HCT116 (cell line): ENCODE data around the gene STIM2. TPM values are rescaled to one million over a fixed set of nuclear protein-coding genes. Genes with fewer than 3 reads are reported as not detected.

Experiments used
- ATAC-seq: fragments of 200-7000 bp; cut with Tn5 transposase; 2 replicates; pipeline ENCODE4 v1.9.1; 2020; ENCODE audit warnings: mild to moderate bottlenecking, moderate library complexity
- BruUV-seq: library from RNA; stranded (reverse); fragments of 400-500 nt; replicated peaks from 2 replicates; lab custom pipeline; 2021; lab: Mats Ljungman, UMichigan
- CTCF ChIA-PET: fragments of 300-600 bp; sonication (Branson Sonifier 250); formaldehyde crosslinking; loops from one replicate; lab custom pipeline; 2021; ENCODE audit warnings: antibody characterized with exemption; lab: Charles Lee
- POLR2A ChIA-PET: fragments of 300-600, 350-600 bp; sonication (Branson Sonifier 250); formaldehyde crosslinking; loops from one replicate; lab custom pipeline; 2021; ENCODE audit warnings: antibody characterized with exemption; lab: Charles Lee
- RAD21 ChIA-PET, 2 experiments: fragments of 300-600 bp; sonication (Branson Sonifier 250); formaldehyde crosslinking; loops; one replicate each; lab custom pipeline; 2023; ENCODE audit warnings: low total read pairs in 2 of 2; ENCODE audit not compliant: uncharacterized antibody in 2 of 2, unreplicated experiment in 2 of 2, low non-redundant PET in 1 of 2; lab: Charles Lee
- DNase-seq: peaks from one replicate; pipeline ENCODE4 v3.0.0-alpha.2; 2010; ENCODE audit warnings: low read depth, low spot score
- H2AFZ ChIP-seq: fragments of 200-600 bp; shearing (Covaris generic), sonication (generic); 2 replicates; pipeline ENCODE4 v1.6.1; 2017; ENCODE audit warnings: low read depth, mixed run types, mixed read lengths, antibody characterized with exemption, low read length; ENCODE audit not compliant: poor library complexity, severe bottlenecking
- H3K27ac ChIP-seq: 2 replicates; pipeline ENCODE4 v1.5.1; 2012; ENCODE audit warnings: low read depth, low read length
- H3K27me3 ChIP-seq: fragments of 200-600 bp; sonication (generic); 2 replicates; pipeline ENCODE4 v1.6.1; 2016; ENCODE audit warnings: mixed run types, low read length, mixed read lengths; ENCODE audit not compliant: insufficient read depth
- H3K36me3 ChIP-seq, 2 experiments: fragments of 200-500 bp in 1 of 2; fragments of 200-600 bp in 1 of 2; sonication (Bioruptor generic) in 1 of 2; sonication (generic) in 1 of 2; 2 replicates each; pipeline versions ENCODE4 v1.5.1 to v1.6.1; 2014 to 2016; ENCODE audit warnings: low read length in 2 of 2, inconsistent platforms in 1 of 2, mixed read lengths in 1 of 2, mixed run types in 1 of 2; ENCODE audit not compliant: insufficient read depth in 2 of 2, control insufficient read depth in 1 of 2
- H3K4me1 ChIP-seq, 2 experiments: fragments of 200-600 bp in 1 of 2; sonication (generic) in 1 of 2; 2 replicates each; pipeline versions ENCODE4 v1.5.1 to v1.6.1; 2012 to 2017; ENCODE audit warnings: low read length in 2 of 2, inconsistent platforms in 1 of 2, mild to moderate bottlenecking in 1 of 2, mixed read lengths in 1 of 2, mixed run types in 1 of 2, moderate library complexity in 1 of 2; ENCODE audit not compliant: insufficient read depth in 2 of 2, control insufficient read depth in 1 of 2
- H3K4me2 ChIP-seq: fragments of 200-600 bp; sonication (generic); 2 replicates; pipeline ENCODE4 v1.6.1; 2017; ENCODE audit warnings: mixed run types, low read length, mixed read lengths
- H3K4me3 ChIP-seq, 2 experiments: fragments of 200-600 bp in 1 of 2; sonication (generic) in 1 of 2; replicated peaks in 1 of 2; 2 replicates each; pipeline ENCODE4 v1.5.1; 2011 to 2016; ENCODE audit warnings: low read length in 2 of 2, control low read depth in 1 of 2, low read depth in 1 of 2, mild to moderate bottlenecking in 1 of 2, mixed read lengths in 1 of 2, mixed run types in 1 of 2
- H3K79me2 ChIP-seq: fragments of 200-600 bp; sonication (generic); 2 replicates; pipeline ENCODE4 v1.6.1; 2017; ENCODE audit warnings: mild to moderate bottlenecking, mixed run types, low read length, moderate library complexity, mixed read lengths; ENCODE audit not compliant: insufficient read depth
- H3K9ac ChIP-seq: fragments of 200-600 bp; sonication (generic); 2 replicates; pipeline ENCODE4 v1.6.1; 2016; ENCODE audit warnings: low read length, mixed read lengths
- H3K9me2 ChIP-seq: fragments of 200-600 bp; sonication (generic), shearing (Covaris generic); 2 replicates; pipeline ENCODE4 v1.6.1; 2017; ENCODE audit warnings: mixed run types, mild to moderate bottlenecking, moderate library complexity; ENCODE audit not compliant: insufficient read depth
- H3K9me3 ChIP-seq, 2 experiments: fragments of 200-500 bp in 1 of 2; fragments of 200-600 bp in 1 of 2; sonication (Bioruptor generic) in 1 of 2; sonication (generic) in 1 of 2; 2 replicates each; pipeline ENCODE4 v1.6.1; 2014 to 2017; ENCODE audit warnings: low read length in 2 of 2, mixed read lengths in 2 of 2, inconsistent platforms in 1 of 2, low read depth in 1 of 2, mild to moderate bottlenecking in 1 of 2, mixed run types in 1 of 2, moderate library complexity in 1 of 2; ENCODE audit not compliant: control insufficient read depth in 1 of 2, insufficient read depth in 1 of 2
- H4K20me1 ChIP-seq: fragments of 200-600 bp; sonication (generic), shearing (Covaris generic); 2 replicates; pipeline ENCODE4 v1.6.1; 2017; ENCODE audit warnings: mixed run types, mild to moderate bottlenecking, moderate library complexity; ENCODE audit not compliant: insufficient read depth
- ATF3 ChIP-seq: IDR thresholded peaks from 2 replicates; pipeline ENCODE4 v1.6.1; 2012
- CTCF ChIP-seq, 3 experiments: fragments of 200-600 bp in 1 of 3; sonication (generic) in 1 of 3; IDR thresholded peaks in 2 of 3; conservative IDR thresholded peaks in 1 of 3; 2 replicates each; pipeline ENCODE4 v1.5.1; 2012 to 2017; ENCODE audit warnings: low read depth in 2 of 3, low read length in 2 of 3, antibody characterized with exemption in 1 of 3, borderline replicate concordance in 1 of 3, control low read depth in 1 of 3, mild to moderate bottlenecking in 1 of 3, mixed read lengths in 1 of 3, mixed run types in 1 of 3, moderate library complexity in 1 of 3; ENCODE audit not compliant: insufficient read depth in 1 of 3
- EGR1 ChIP-seq: IDR thresholded peaks from 2 replicates; pipeline ENCODE4 v1.6.1; 2012; ENCODE audit warnings: low read depth
- ELF1 ChIP-seq: IDR thresholded peaks from 2 replicates; pipeline ENCODE4 v1.6.1; 2012; ENCODE audit warnings: low read depth, borderline replicate concordance
- EZH2 ChIP-seq: fragments of 200-600 bp; sonication (generic); IDR thresholded peaks from 2 replicates; pipeline ENCODE4 v1.6.1; 2017; ENCODE audit warnings: antibody characterized with exemption, mixed run types
- EZH2phosphoT487 ChIP-seq: fragments of 200-600 bp; IDR thresholded peaks from 2 replicates; pipeline ENCODE4 v1.6.1; 2018; ENCODE audit warnings: antibody characterized with exemption, borderline replicate concordance
- FOSL1 ChIP-seq: IDR thresholded peaks from 2 replicates; pipeline ENCODE4 v1.6.1; 2012; ENCODE audit warnings: low read depth
- MAX ChIP-seq: IDR thresholded peaks from 2 replicates; pipeline ENCODE4 v1.6.1; 2012
- RAD21 ChIP-seq: IDR thresholded peaks from 2 replicates; pipeline ENCODE4 v1.6.1; 2012; ENCODE audit warnings: low read depth, mild to moderate bottlenecking
- SIN3A ChIP-seq: IDR thresholded peaks from 2 replicates; pipeline ENCODE4 v1.6.1; 2012; ENCODE audit warnings: low read depth
- SRF ChIP-seq: IDR thresholded peaks from 2 replicates; pipeline ENCODE4 v1.6.1; 2012; ENCODE audit warnings: low read depth
- YY1 ChIP-seq: IDR thresholded peaks from 2 replicates; pipeline ENCODE4 v1.6.1; 2011; ENCODE audit warnings: low read length, low read depth, moderate library complexity, mild to moderate bottlenecking; ENCODE audit not compliant: insufficient replicate concordance; ENCODE audit errors: extremely low read depth
- ZFX ChIP-seq: fragments of 450-650 bp; IDR thresholded peaks from 2 replicates; pipeline ENCODE4 v1.6.1; 2017
- ZNF274 ChIP-seq: fragments of 200-500 bp; sonication (Bioruptor generic); IDR thresholded peaks from 2 replicates; pipeline ENCODE4 v1.6.1; 2014; ENCODE audit warnings: mild to moderate bottlenecking, low read depth, low read length, inconsistent platforms
- intact Hi-C: fragments of 100-400 bp; cut with micrococcal nuclease; formaldehyde crosslinking; loops from 2 replicates; pipeline ENCODE4 v1.10.0; 2022
- total RNA-seq: library from RNA; stranded (reverse); gene quantifications from one replicate; pipeline ENCODE4 v1.2.1, GENCODE V29; 2021; ENCODE audit not compliant: unreplicated experiment

Gene STIM2
- total RNA-seq, 1 experiment from 2014 or later, result 65.9 TPM

- H3K27me3 ChIP-seq, result no peaks in the 10 kb centered on the region
- no peaks in the 10 kb centered on the region for H3K36me3 ChIP-seq
- H3K4me2 ChIP-seq, result no peak overlapping the region
- TF ChIP-seq MAX (no peak), RAD21 (no peak), ZFX (no peak), YY1 (no peak), FOSL1 (no peak), ZNF274 (no peak), SIN3A (no peak), ATF3 (no peak), EZH2 (no peak), SRF (no peak), ELF1 (no peak)
- CTCF ChIA-PET, result no interaction called here
- no peak overlapping the region for H3K9ac ChIP-seq
- no peak overlapping the region for H2AFZ ChIP-seq
- H4K20me1 ChIP-seq, result no peaks in the 10 kb centered on the region; the same call in 1 of the 2 replicates
- no peaks in the 10 kb centered on the region for H3K4me1 ChIP-seq
- no peak overlapping the region for H3K4me3 ChIP-seq
- peaks cover 14% of the 10 kb centered on the region for H3K79me2 ChIP-seq
- H3K9me3 ChIP-seq, result no peaks in the 10 kb centered on the region
- RAD21 ChIA-PET, result no interaction called here
- DNase-seq (no peak), ATAC-seq (no peak)
- intact Hi-C loops, result no loop called here
- no TSS peak for BruUV-seq
- no peaks in the 10 kb centered on the region for H3K9me2 ChIP-seq
- POLR2A ChIA-PET, result no interaction called here
- H3K27ac ChIP-seq, result no peak overlapping the region
These were observed 82.2 kb downstream of the STIM2 start for GRCh38 chr4:26942871-26943270.

GRCh38 chr4:26943391-26943790, 82.8 kb downstream of the STIM2 start:
- H4K20me1 ChIP-seq, result no peaks in the 10 kb centered on the region; the same call in 1 of the 2 replicates
- CTCF ChIA-PET, result no interaction called here
- H3K9me2 ChIP-seq, result no peaks in the 10 kb centered on the region
- no peaks in the 10 kb centered on the region for H3K9me3 ChIP-seq
- H3K4me2 ChIP-seq, result no peak overlapping the region
- no peak overlapping the region for H2AFZ ChIP-seq
- TF ChIP-seq SRF (no peak), EZH2phosphoT487 (no peak), CTCF (IDR thresholded peaks at IDR 0.05 in 2 of 3, conservative IDR thresholded peaks at IDR 0.05 in 1 of 3; ENCODE audit: borderline replicate concordance in 1 of 3, insufficient read depth in 1 of 3, low read depth in 2 of 3, low read length in 2 of 3) (no peak), ZFX (no peak), EGR1 (no peak)
- intact Hi-C loops, result no loop called here
- no peak overlapping the region for H3K27ac ChIP-seq
- H3K9ac ChIP-seq, result no peak overlapping the region
- no peaks in the 10 kb centered on the region for H3K36me3 ChIP-seq
- peaks cover 14% of the 10 kb centered on the region for H3K79me2 ChIP-seq
- POLR2A ChIA-PET, result no interaction called here
- no TSS peak for BruUV-seq
- no peak overlapping the region for H3K4me3 ChIP-seq
- RAD21 ChIA-PET, result no interaction called here
- H3K4me1 ChIP-seq, result no peaks in the 10 kb centered on the region
- DNase-seq (no peak), ATAC-seq (no peak)
- H3K27me3 ChIP-seq, result no peaks in the 10 kb centered on the region
